Activated CD4-positive, CD25-positive, alpha-beta regulatory T cell treated with anti-CD3 and anti-CD28 coated beads, Interleukin-2, amount 50 U/mL, for 24 hours (primary cell): Measurements from ENCODE around the gene ARHGAP10.
A peak's percentile ranks its signal among the peaks of the same experiment; 100 is the strongest.
"Not testable (repeated sequence)": the region's sequence is repeated elsewhere in the genome, so short reads cannot be mapped to it uniquely, and the experiment has no call there.

ENCODE experiments used
- ATAC-seq, 2 donors: fragments of 150-1000 bp; cut with Tn5 transposase; one replicate each; pipeline ENCODE4 v1.10.0; 2021; ENCODE audit warnings: mild to moderate bottlenecking in 1 of 2, moderate library complexity in 1 of 2

ARHGAP10 gene

GRCh38 chr4:147799057-147799456 is 67.2 kb downstream of the ARHGAP10 start:
- ATAC-seq: not testable (repeated sequence)

GRCh38 chr4:147799986-147800555 is 68.2 kb downstream of the ARHGAP10 start:
- ATAC-seq: peak; percentile 88 to 93

GRCh38 chr4:147801820-147802219 is 69.9 kb downstream of the ARHGAP10 start:
- ATAC-seq: no peak

GRCh38 chr4:147802346-147802745 is 70.5 kb downstream of the ARHGAP10 start:
- no peak for ATAC-seq

GRCh38 chr4:147805946-147806345 is 74.1 kb downstream of the ARHGAP10 start:
- ATAC-seq: no peak

GRCh38 chr4:147808447-147808846 is 76.6 kb downstream of the ARHGAP10 start:
- ATAC-seq: no peak

GRCh38 chr4:147809211-147809610 is 77.3 kb downstream of the ARHGAP10 start:
- no peak for ATAC-seq

GRCh38 chr4:147811878-147812277 is 80.0 kb downstream of the ARHGAP10 start:
- ATAC-seq: no peak

GRCh38 chr4:147813109-147813773 is 81.4 kb downstream of the ARHGAP10 start:
- ATAC-seq: no peak

- no peak for ATAC-seq
These were observed 82.1 kb downstream of the ARHGAP10 start for GRCh38 chr4:147813973-147814372.

- no peak for ATAC-seq
These were observed 82.5 kb downstream of the ARHGAP10 start for GRCh38 chr4:147814376-147814775.

GRCh38 chr4:147815741-147816140 is 83.9 kb downstream of the ARHGAP10 start:
- ATAC-seq: no peak

- ATAC-seq: no peak
These were observed 84.7 kb downstream of the ARHGAP10 start for GRCh38 chr4:147816382-147817254.

GRCh38 chr4:147820975-147821374 is 89.1 kb downstream of the ARHGAP10 start:
- ATAC-seq: no peak

- ATAC-seq: peak; percentile 72 to 83
These were observed 89.7 kb downstream of the ARHGAP10 start for GRCh38 chr4:147821555-147821954.

GRCh38 chr4:147822128-147822527 is 90.2 kb downstream of the ARHGAP10 start:
- no peak for ATAC-seq

- no peak for ATAC-seq
These were observed 91.2 kb downstream of the ARHGAP10 start for GRCh38 chr4:147823130-147823529.

- no peak for ATAC-seq
These were observed 92.4 kb downstream of the ARHGAP10 start for GRCh38 chr4:147824316-147824715.

- no peak for ATAC-seq
These were observed 93.0 kb downstream of the ARHGAP10 start for GRCh38 chr4:147824884-147825283.

- peak; percentile 34 to 46 for ATAC-seq
These were observed 93.8 kb downstream of the ARHGAP10 start for GRCh38 chr4:147825451-147826287.

- no peak for ATAC-seq
These were observed 94.4 kb downstream of the ARHGAP10 start for GRCh38 chr4:147826288-147826646.

GRCh38 chr4:147828331-147828905 is 96.5 kb downstream of the ARHGAP10 start:
- no peak for ATAC-seq
